Right atrium auricular region (tissue), 2 donors: ENCODE data around the gene SPSB3. TPM values are rescaled to one million over a fixed set of nuclear protein-coding genes. Genes with fewer than 3 reads are reported as not detected.

Experiments
- DNase-seq: peaks from one replicate; pipeline ENCODE4 v3.0.0-alpha.2; 2019; ENCODE audit warnings: low spot score
- H3K27ac ChIP-seq, 2 donors: fragments of 200-600 bp; sonication (generic); 1 replicate in 1 of 2; 2 replicates in 1 of 2; pipeline ENCODE4 v1.5.1; 2016 to 2019
- H3K27me3 ChIP-seq, 2 donors: fragments of 200-600 bp; sonication (generic); one replicate each; pipeline versions ENCODE4 v1.5.1 to v1.6.0; 2017 to 2019
- H3K36me3 ChIP-seq: fragments of 200-600 bp; sonication (generic); one replicate; pipeline ENCODE4 v1.5.1; 2016
- H3K4me1 ChIP-seq, 2 donors: fragments of 200-600 bp; sonication (generic); one replicate each; pipeline versions ENCODE4 v1.5.1 to v1.6.0; 2017 to 2019
- H3K4me3 ChIP-seq, 2 donors: fragments of 200-600 bp; sonication (generic); 1 replicate in 1 of 2; 2 replicates in 1 of 2; pipeline ENCODE4 v1.5.1; 2017 to 2019; ENCODE audit warnings: mild to moderate bottlenecking in 1 of 2, moderate library complexity in 1 of 2
- H3K9me3 ChIP-seq, 2 donors: fragments of 200-600 bp; sonication (generic); one replicate each; pipeline ENCODE4 v1.5.1; 2019
- CTCF ChIP-seq, 2 donors: fragments of 200-600 bp; sonication (generic); IDR thresholded peaks; one replicate each; pipeline ENCODE4 v1.5.1; 2019; ENCODE audit warnings: antibody characterized with exemption in 2 of 2
- microRNA-seq, 2 donors: library from miRNA; unstranded; fragments of <30 nt; microRNA quantifications; one replicate each; pipeline ENCODE4, GENCODE V29; 2016 to 2017; ENCODE audit warnings: borderline number of aligned reads in 2 of 2, borderline replicate concordance in 1 of 2
- total RNA-seq, 2 donors: library from RNA; depleted of rRNA; stranded (reverse); fragments of >200 nt; gene quantifications; one replicate each; pipeline ENCODE4 v1.1.0, GENCODE V29; 2016

Gene SPSB3
- total RNA-seq, 2 donors from 2014 or later, result 41.9 to 49.0 TPM

GRCh38 chr16:1729445-1729844, 52.9 kb downstream of the SPSB3 start:
- no peak for TF ChIP-seq CTCF (IDR thresholded peaks at IDR 0.05)
- no peak for DNase-seq
- Histone ChIP-seq H3K27ac (no peak overlapping the region), H3K9me3 (no peaks in the 10 kb centered on the region), H3K36me3 (peaks cover 77% of the 10 kb centered on the region), H3K27me3 (no peaks in the 10 kb centered on the region), H3K4me3 (no peak overlapping the region), H3K4me1 (no peaks in the 10 kb centered on the region)

- H3K27ac ChIP-seq, result no peak overlapping the region
- H3K36me3 ChIP-seq, result peaks cover 75% of the 10 kb centered on the region
- H3K4me1 ChIP-seq, result peaks cover 0 to under 1% of the 10 kb centered on the region in 2 donors
- no peak overlapping the region for H3K4me3 ChIP-seq
- no peaks in the 10 kb centered on the region for H3K27me3 ChIP-seq
- TF ChIP-seq CTCF (IDR thresholded peaks at IDR 0.05), result no peak
- H3K9me3 ChIP-seq, result no peaks in the 10 kb centered on the region
- DNase-seq, result no peak
Observed at GRCh38 chr16:1729026-1729425, 53.3 kb downstream of the SPSB3 start.

GRCh38 chr16:1727651-1728624, 54.4 kb downstream of the SPSB3 start:
- no peak for DNase-seq
- Histone ChIP-seq H3K27me3 (no peaks in the 10 kb centered on the region), H3K9me3 (no peaks in the 10 kb centered on the region), H3K4me1 (peaks cover 0 to 12% of the 10 kb centered on the region in 2 donors), H3K36me3 (peaks cover 64% of the 10 kb centered on the region), H3K4me3 (no peak overlapping the region), H3K27ac (no peak overlapping the region)
- TF ChIP-seq CTCF (IDR thresholded peaks at IDR 0.05), result no peak

Small RNA genes lying within 50 kb of the gene (microRNA-seq; reads per million reads assigned to microRNA genes)
- gene MIR3177, result 2.1 reads per million in 2 donors

Other genes starting within 250 kb of the SPSB3 start
- gene TMEM204, start 248.9 kb downstream of the SPSB3 start, total RNA-seq, result 10 to 100 TPM; 35.1 to 42.2 TPM
- gene IFT140, start 170.5 kb downstream of the SPSB3 start, total RNA-seq, result 10 to 100 TPM in 1 of 2 donors, 1 to 10 TPM in 1; 6.4 to 13.0 TPM
- 1 to 10 TPM; 7.7 to 9.7 TPM for gene CRAMP1, start 170.2 kb downstream of the SPSB3 start, total RNA-seq
- 10 to 100 TPM; 11.7 to 16.1 TPM for gene JPT2, start 104.3 kb downstream of the SPSB3 start, total RNA-seq
- gene MAPK8IP3, start 76.4 kb downstream of the SPSB3 start, total RNA-seq, result 10 to 100 TPM; 43.1 to 43.3 TPM
- 10 to 100 TPM; 51.3 to 56.2 TPM for gene NME3, start 11.0 kb downstream of the SPSB3 start, total RNA-seq
- gene EME2, start 9.8 kb downstream of the SPSB3 start, total RNA-seq, result 1 to 10 TPM; 3.5 to 5.0 TPM
- gene MRPS34, start 9.4 kb downstream of the SPSB3 start, total RNA-seq, result 10 to 100 TPM; 58.8 to 77.9 TPM
- 10 to 100 TPM; 70.3 to 77.9 TPM for gene NUBP2, start 389 bp upstream of the SPSB3 start, total RNA-seq
- gene IGFALS, start 11.1 kb upstream of the SPSB3 start, total RNA-seq, result not detected
- gene HAGH, start 44.3 kb upstream of the SPSB3 start, total RNA-seq, result 100 to 1,000 TPM; 208 to 227 TPM
- gene FAHD1, start 44.6 kb upstream of the SPSB3 start, total RNA-seq, result 10 to 100 TPM; 35.8 to 59.3 TPM
- not detected for gene MEIOB, start 89.6 kb upstream of the SPSB3 start, total RNA-seq
- not detected for gene HS3ST6, start 135.8 kb upstream of the SPSB3 start, total RNA-seq
- gene MSRB1, start 160.6 kb upstream of the SPSB3 start, total RNA-seq, result 10 to 100 TPM; 13.7 to 21.9 TPM
- gene RPL3L, start 172.1 kb upstream of the SPSB3 start, total RNA-seq, result 10 to 100 TPM; 12.3 to 74.0 TPM
- gene NDUFB10, start 177.0 kb upstream of the SPSB3 start, total RNA-seq, result 1,000 to 10,000 TPM in 1 of 2 donors, 100 to 1,000 TPM in 1; 583 to 1,046 TPM
- gene RPS2, start 182.3 kb upstream of the SPSB3 start, total RNA-seq, result 1,000 to 10,000 TPM in 1 of 2 donors, 100 to 1,000 TPM in 1; 782 to 1,247 TPM
- not detected for gene RNF151, start 184.3 kb upstream of the SPSB3 start, total RNA-seq
- gene TBL3, start 189.5 kb upstream of the SPSB3 start, total RNA-seq, result 10 to 100 TPM; 22.4 to 35.6 TPM
- gene NOXO1, start 198.9 kb upstream of the SPSB3 start, total RNA-seq, result under 1 TPM in 1 of 2 donors, not detected in 1; 0.30 TPM
- 10 to 100 TPM; 11.9 to 12.6 TPM for gene GFER, start 201.6 kb upstream of the SPSB3 start, total RNA-seq
- 1 to 10 TPM in 1 of 2 donors, under 1 TPM in 1; 0.52 to 2.1 TPM for gene SYNGR3, start 207.4 kb upstream of the SPSB3 start, total RNA-seq
- 10 to 100 TPM; 11.4 to 19.9 TPM for gene ZNF598, start 227.2 kb upstream of the SPSB3 start, total RNA-seq
- not detected for gene NPW, start 237.2 kb upstream of the SPSB3 start, total RNA-seq
- gene NHERF2, start 244.3 kb upstream of the SPSB3 start, total RNA-seq, result 100 to 1,000 TPM; 187 to 213 TPM